GM18498 (cell line): Measurements from ENCODE around the gene ALPG.
"Not testable (repeated sequence)": the region's sequence is repeated elsewhere in the genome, so short reads cannot be mapped to it uniquely, and the experiment has no call there.

ENCODE experiments used
- ATAC-seq: cut with Tn5 transposase; IDR thresholded peaks from one replicate; pipeline ENCODE4 v1.9.1; 2021; ENCODE audit warnings: mild to moderate bottlenecking, moderate library complexity; ENCODE audit not compliant: unreplicated experiment

ALPG gene

GRCh38 chr2:232376713-232377112, 29.9 kb upstream of the ALPG start:
- no peak for ATAC-seq

GRCh38 chr2:232377319-232377718, 29.3 kb upstream of the ALPG start:
- ATAC-seq, result no peak

GRCh38 chr2:232377841-232378734, 28.6 kb upstream of the ALPG start:
- no peak for ATAC-seq

GRCh38 chr2:232378735-232379151, 27.9 kb upstream of the ALPG start, which contains the start of gene ALPP:
Gene ALPP, plus strand, starts transcription at chr2:232378751. Its CDS starts 52 bp downstream, at chr2:232378803.
- ATAC-seq, result not testable (repeated sequence)

- ATAC-seq, result not testable (repeated sequence)
Measured at GRCh38 chr2:232379610-232380590, 26.7 kb upstream of the ALPG start.

- ATAC-seq, result not testable (repeated sequence)
Measured at GRCh38 chr2:232381204-232382031, 25.2 kb upstream of the ALPG start.

- ATAC-seq, result no peak
Measured at GRCh38 chr2:232382331-232383225, 24.1 kb upstream of the ALPG start.

GRCh38 chr2:232384466-232384865, 22.2 kb upstream of the ALPG start:
- no peak for ATAC-seq

GRCh38 chr2:232385058-232385457, 21.6 kb upstream of the ALPG start:
- ATAC-seq, result not testable (repeated sequence)

GRCh38 chr2:232385660-232386489, 20.8 kb upstream of the ALPG start:
- ATAC-seq, result no peak

GRCh38 chr2:232386490-232386739, 20.2 kb upstream of the ALPG start:
- ATAC-seq, result no peak

GRCh38 chr2:232386740-232387450, 19.7 kb upstream of the ALPG start:
- ATAC-seq, result no peak

GRCh38 chr2:232387451-232388171, 19.0 kb upstream of the ALPG start:
- no peak for ATAC-seq

GRCh38 chr2:232388324-232388891, 18.2 kb upstream of the ALPG start:
- ATAC-seq, result no peak

GRCh38 chr2:232389327-232389726, 17.3 kb upstream of the ALPG start:
- ATAC-seq, result no peak

GRCh38 chr2:232390661-232391060, 16.0 kb upstream of the ALPG start:
- no peak for ATAC-seq

GRCh38 chr2:232393556-232393955, 13.1 kb upstream of the ALPG start:
- ATAC-seq, result no peak
